ENCODE data around the gene SNRPA.

The SNRPA gene

GRCh38 chr19:40721936-40722661 is 28.9 kb upstream of the SNRPA start:
- Histone ChIP-seq H3K27ac (ENCODE audit: low read depth, low read length, poor library complexity, severe bottlenecking) (no peak overlapping the region), H3K9me3 (ENCODE audit: low read length) (no peaks in the 10 kb centered on the region), H2AFZ (ENCODE audit: low read length) (no peak overlapping the region), H3K4me3 (ENCODE audit: low read depth, low read length, poor library complexity, severe bottlenecking) (no peak overlapping the region), H3K79me2 (ENCODE audit: insufficient read depth, low read length) (peaks cover 2% of the 10 kb centered on the region; the same call in 1 of the 2 replicates), H4K20me1 (ENCODE audit: insufficient read depth, low read length) (no peaks in the 10 kb centered on the region), H3K9ac (ENCODE audit: low read length) (no peak overlapping the region), H3K4me2 (ENCODE audit: low read length) (no peak overlapping the region), H3K9me2 (ENCODE audit: low read depth, low read length) (no peaks in the 10 kb centered on the region), H3K4me1 (ENCODE audit: insufficient read depth, low read length, severe bottlenecking) (peaks cover 28% of the 10 kb centered on the region), H3F3A (ENCODE audit: insufficient read depth, low read length) (no peaks in the 10 kb centered on the region), H3K36me3 (ENCODE audit: insufficient read depth, low read length) (no peaks in the 10 kb centered on the region; the same call in 1 of the 2 replicates), H3K27me3 (ENCODE audit: insufficient read depth, low read length) (no peaks in the 10 kb centered on the region)
- TF ChIP-seq CTCF (IDR thresholded peaks at IDR 0.05; ENCODE audit: low read length) (no peak), EZH2 (IDR thresholded peaks at IDR 0.05; ENCODE audit: borderline replicate concordance, low read length) (no peak)

GRCh38 chr19:40723661-40724254 is 27.2 kb upstream of the SNRPA start:
- TF ChIP-seq EZH2 (IDR thresholded peaks at IDR 0.05; ENCODE audit: borderline replicate concordance, low read length) = no peak
- no peak for TF ChIP-seq CTCF (IDR thresholded peaks at IDR 0.05; ENCODE audit: low read length)
- Histone ChIP-seq H3K9me3 (ENCODE audit: low read length) (no peaks in the 10 kb centered on the region), H3K79me2 (ENCODE audit: insufficient read depth, low read length) (no peaks in the 10 kb centered on the region), H3K27ac (ENCODE audit: low read depth, low read length, poor library complexity, severe bottlenecking) (no peak overlapping the region), H3K9me2 (ENCODE audit: low read depth, low read length) (no peaks in the 10 kb centered on the region), H4K20me1 (ENCODE audit: insufficient read depth, low read length) (no peaks in the 10 kb centered on the region), H3F3A (ENCODE audit: insufficient read depth, low read length) (no peaks in the 10 kb centered on the region), H3K4me3 (ENCODE audit: low read depth, low read length, poor library complexity, severe bottlenecking) (no peak overlapping the region), H3K36me3 (ENCODE audit: insufficient read depth, low read length) (peaks cover 7% of the 10 kb centered on the region), H2AFZ (ENCODE audit: low read length) (no peak overlapping the region), H3K9ac (ENCODE audit: low read length) (no peak overlapping the region), H3K4me1 (ENCODE audit: insufficient read depth, low read length, severe bottlenecking) (peaks cover 13% of the 10 kb centered on the region), H3K27me3 (ENCODE audit: insufficient read depth, low read length) (no peaks in the 10 kb centered on the region), H3K4me2 (ENCODE audit: low read length) (no peak overlapping the region)

GRCh38 chr19:40724315-40724714 is 26.7 kb upstream of the SNRPA start:
- no peaks in the 10 kb centered on the region for H3K79me2 ChIP-seq (ENCODE audit: insufficient read depth, low read length)
- no peak for TF ChIP-seq CTCF (IDR thresholded peaks at IDR 0.05; ENCODE audit: low read length)
- no peak for TF ChIP-seq EZH2 (IDR thresholded peaks at IDR 0.05; ENCODE audit: borderline replicate concordance, low read length)
- no peaks in the 10 kb centered on the region for H3K9me3 ChIP-seq (ENCODE audit: low read length)
- H3K27me3 ChIP-seq (ENCODE audit: insufficient read depth, low read length) = no peaks in the 10 kb centered on the region
- no peaks in the 10 kb centered on the region for H4K20me1 ChIP-seq (ENCODE audit: insufficient read depth, low read length)
- H3K9me2 ChIP-seq (ENCODE audit: low read depth, low read length) = no peaks in the 10 kb centered on the region
- H3K4me3 ChIP-seq (ENCODE audit: low read depth, low read length, poor library complexity, severe bottlenecking) = no peak overlapping the region
- no peak overlapping the region for H3K27ac ChIP-seq (ENCODE audit: low read depth, low read length, poor library complexity, severe bottlenecking)
- no peak overlapping the region for H2AFZ ChIP-seq (ENCODE audit: low read length)
- peaks cover 7% of the 10 kb centered on the region for H3K4me1 ChIP-seq (ENCODE audit: insufficient read depth, low read length, severe bottlenecking)
- H3K36me3 ChIP-seq (ENCODE audit: insufficient read depth, low read length) = peaks cover 7% of the 10 kb centered on the region
- H3F3A ChIP-seq (ENCODE audit: insufficient read depth, low read length) = no peaks in the 10 kb centered on the region
- no peak overlapping the region for H3K4me2 ChIP-seq (ENCODE audit: low read length)
- no peak overlapping the region for H3K9ac ChIP-seq (ENCODE audit: low read length)

Data from OCI-LY1 (cell line).